ENCODE measurements around the gene OIT3.

Gene OIT3

GRCh38 chr10:72952642-72953158 is 59.2 kb downstream of the OIT3 start:
- no peak for DNase-seq
- no peaks in the 10 kb centered on the region for H4K20me1 ChIP-seq (ENCODE audit: insufficient read depth, low read length)
- no peak overlapping the region for H3K4me2 ChIP-seq (ENCODE audit: insufficient read depth, low read length)
- no peak for ATAC-seq (ENCODE audit: insufficient read depth, low read depth)
- H3K4me3 ChIP-seq (ENCODE audit: low read depth in 1 of 2, low read length in 2 of 2): no peak overlapping the region
- no peak overlapping the region for H2AFZ ChIP-seq (ENCODE audit: low read depth, low read length)
- H3K9ac ChIP-seq (ENCODE audit: low read depth, low read length): no peak overlapping the region
- H3K9me3 ChIP-seq (ENCODE audit: insufficient read depth, low read length, severe bottlenecking): no peaks in the 10 kb centered on the region
- H3K79me2 ChIP-seq (ENCODE audit: insufficient read depth, low read length): no peaks in the 10 kb centered on the region
- no peaks in the 10 kb centered on the region for H3K27me3 ChIP-seq (ENCODE audit: insufficient read depth, low read length, poor library complexity)
- no peaks in the 10 kb centered on the region for H3K36me3 ChIP-seq (ENCODE audit: insufficient read depth, low read length)
- no peak for TF ChIP-seq EZH2 (IDR thresholded peaks at IDR 0.05; ENCODE audit: borderline replicate concordance, low read depth, low read length, severe bottlenecking)
- TF ChIP-seq, protein P1, sequence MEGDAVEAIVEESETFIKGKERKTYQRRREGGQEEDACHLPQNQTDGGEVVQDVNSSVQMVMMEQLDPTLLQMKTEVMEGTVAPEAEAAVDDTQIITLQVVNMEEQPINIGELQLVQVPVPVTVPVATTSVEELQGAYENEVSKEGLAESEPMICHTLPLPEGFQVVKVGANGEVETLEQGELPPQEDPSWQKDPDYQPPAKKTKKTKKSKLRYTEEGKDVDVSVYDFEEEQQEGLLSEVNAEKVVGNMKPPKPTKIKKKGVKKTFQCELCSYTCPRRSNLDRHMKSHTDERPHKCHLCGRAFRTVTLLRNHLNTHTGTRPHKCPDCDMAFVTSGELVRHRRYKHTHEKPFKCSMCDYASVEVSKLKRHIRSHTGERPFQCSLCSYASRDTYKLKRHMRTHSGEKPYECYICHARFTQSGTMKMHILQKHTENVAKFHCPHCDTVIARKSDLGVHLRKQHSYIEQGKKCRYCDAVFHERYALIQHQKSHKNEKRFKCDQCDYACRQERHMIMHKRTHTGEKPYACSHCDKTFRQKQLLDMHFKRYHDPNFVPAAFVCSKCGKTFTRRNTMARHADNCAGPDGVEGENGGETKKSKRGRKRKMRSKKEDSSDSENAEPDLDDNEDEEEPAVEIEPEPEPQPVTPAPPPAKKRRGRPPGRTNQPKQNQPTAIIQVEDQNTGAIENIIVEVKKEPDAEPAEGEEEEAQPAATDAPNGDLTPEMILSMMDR (IDR thresholded peaks at IDR 0.05; ENCODE audit: borderline replicate concordance, extremely low read depth, low read length, poor library complexity, severe bottlenecking): no peak
- H3K4me1 ChIP-seq (ENCODE audit: insufficient read depth, low read length): no peaks in the 10 kb centered on the region
- H3K27ac ChIP-seq (ENCODE audit: low read length): no peak overlapping the region

DNA sequence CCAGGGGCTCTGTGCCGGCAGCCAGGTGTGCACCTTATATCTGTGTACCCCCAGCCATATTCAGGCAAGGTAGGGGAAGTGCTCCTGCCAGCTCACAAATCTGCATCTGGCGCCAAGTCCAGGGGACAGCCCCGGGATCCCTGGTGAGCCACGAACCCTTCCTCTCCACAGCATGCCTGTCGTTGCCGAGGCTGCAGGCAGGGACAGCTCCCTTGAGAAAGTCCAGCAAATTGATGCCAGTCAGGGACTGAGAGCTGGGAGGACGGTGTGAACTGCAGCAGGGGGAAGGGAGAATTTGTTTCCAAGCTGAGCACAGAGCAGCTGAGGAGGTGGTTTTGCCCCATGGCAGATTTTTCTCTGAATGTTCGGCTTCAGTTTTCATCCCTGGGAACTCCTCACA is 60.1 kb downstream of the OIT3 start:
- no peaks in the 10 kb centered on the region for H3K27me3 ChIP-seq (ENCODE audit: insufficient read depth, low read length, poor library complexity)
- H3K9ac ChIP-seq (ENCODE audit: low read depth, low read length): no peak overlapping the region
- H3K27ac ChIP-seq (ENCODE audit: low read length): no peak overlapping the region
- no peak for DNase-seq
- TF ChIP-seq, protein P1 (IDR thresholded peaks at IDR 0.05; ENCODE audit: borderline replicate concordance, extremely low read depth, low read length, poor library complexity, severe bottlenecking): no peak
- TF ChIP-seq EZH2 (IDR thresholded peaks at IDR 0.05; ENCODE audit: borderline replicate concordance, low read depth, low read length, severe bottlenecking): no peak
- no peaks in the 10 kb centered on the region for H3K36me3 ChIP-seq (ENCODE audit: insufficient read depth, low read length)
- no peaks in the 10 kb centered on the region for H3K4me1 ChIP-seq (ENCODE audit: insufficient read depth, low read length)
- no peaks in the 10 kb centered on the region for H4K20me1 ChIP-seq (ENCODE audit: insufficient read depth, low read length)
- H3K9me3 ChIP-seq (ENCODE audit: insufficient read depth, low read length, severe bottlenecking): no peaks in the 10 kb centered on the region
- H3K79me2 ChIP-seq (ENCODE audit: insufficient read depth, low read length): no peaks in the 10 kb centered on the region
- H3K4me3 ChIP-seq (ENCODE audit: low read depth in 1 of 2, low read length in 2 of 2): no peak overlapping the region
- ATAC-seq (ENCODE audit: insufficient read depth, low read depth): no peak
- H2AFZ ChIP-seq (ENCODE audit: low read depth, low read length): no peak overlapping the region
- H3K4me2 ChIP-seq (ENCODE audit: insufficient read depth, low read length): no peak overlapping the region

DNA sequence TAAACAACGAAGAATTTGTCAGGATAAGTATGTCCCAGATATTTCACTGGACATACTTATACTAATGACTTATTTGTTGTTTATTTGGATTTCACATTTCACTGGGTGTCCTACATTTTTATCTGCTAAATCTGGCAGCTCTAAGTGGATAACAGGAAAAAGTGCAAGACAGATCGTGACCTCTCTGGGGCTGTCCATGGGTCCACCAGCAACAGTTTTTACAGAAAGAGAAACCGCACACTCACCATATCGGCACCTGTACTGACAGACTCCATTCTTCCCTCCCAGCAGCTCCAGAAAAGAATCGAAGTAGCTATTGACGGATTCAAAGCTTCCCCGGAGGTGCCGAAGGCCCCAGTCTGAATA is 60.7 kb downstream of the OIT3 start:
- no peak overlapping the region for H2AFZ ChIP-seq (ENCODE audit: low read depth, low read length)
- TF ChIP-seq EZH2 (IDR thresholded peaks at IDR 0.05; ENCODE audit: borderline replicate concordance, low read depth, low read length, severe bottlenecking): no peak
- TF ChIP-seq, protein P1 (IDR thresholded peaks at IDR 0.05; ENCODE audit: borderline replicate concordance, extremely low read depth, low read length, poor library complexity, severe bottlenecking): no peak
- no peak overlapping the region for H3K4me2 ChIP-seq (ENCODE audit: insufficient read depth, low read length)
- H4K20me1 ChIP-seq (ENCODE audit: insufficient read depth, low read length): no peaks in the 10 kb centered on the region
- no peak overlapping the region for H3K27ac ChIP-seq (ENCODE audit: low read length)
- H3K9ac ChIP-seq (ENCODE audit: low read depth, low read length): no peak overlapping the region
- H3K79me2 ChIP-seq (ENCODE audit: insufficient read depth, low read length): no peaks in the 10 kb centered on the region
- no peaks in the 10 kb centered on the region for H3K36me3 ChIP-seq (ENCODE audit: insufficient read depth, low read length)
- DNase-seq (no peak), ATAC-seq (ENCODE audit: insufficient read depth, low read depth) (no peak)
- H3K9me3 ChIP-seq (ENCODE audit: insufficient read depth, low read length, severe bottlenecking): no peaks in the 10 kb centered on the region
- no peaks in the 10 kb centered on the region for H3K27me3 ChIP-seq (ENCODE audit: insufficient read depth, low read length, poor library complexity)
- H3K4me3 ChIP-seq (ENCODE audit: low read depth in 1 of 2, low read length in 2 of 2): no peak overlapping the region
- no peaks in the 10 kb centered on the region for H3K4me1 ChIP-seq (ENCODE audit: insufficient read depth, low read length)

Data from DND-41 (cell line).